ENCODE data around the gene HPRT1.
A peak's percentile ranks its signal among the peaks of the same experiment; 100 is the strongest.

HPRT1 gene

DNA sequence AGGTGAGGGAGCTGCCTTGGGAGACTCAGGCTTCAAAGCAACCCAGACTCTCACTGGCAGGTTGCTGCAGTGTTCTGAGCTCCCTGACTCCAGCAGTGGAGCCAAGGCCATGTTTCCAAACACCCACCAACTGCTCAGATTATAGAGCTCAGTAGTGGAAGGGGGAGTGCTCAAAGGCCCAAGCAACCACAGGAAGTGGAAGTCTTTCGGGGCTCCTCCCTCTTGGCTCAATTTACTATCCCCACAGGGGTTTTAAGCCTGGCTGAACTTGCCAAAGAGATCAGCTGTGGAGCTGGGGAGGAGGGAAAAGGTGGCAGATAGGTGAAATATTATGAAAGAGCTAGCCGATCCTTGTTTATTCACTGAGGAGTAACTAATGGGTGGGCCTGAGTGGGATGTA is 82.5 kb downstream of the HPRT1 start:
- FAIRE-seq: peak; percentile 55
- DNase-seq (ENCODE audit: low spot score): peak; percentile 33

DNA sequence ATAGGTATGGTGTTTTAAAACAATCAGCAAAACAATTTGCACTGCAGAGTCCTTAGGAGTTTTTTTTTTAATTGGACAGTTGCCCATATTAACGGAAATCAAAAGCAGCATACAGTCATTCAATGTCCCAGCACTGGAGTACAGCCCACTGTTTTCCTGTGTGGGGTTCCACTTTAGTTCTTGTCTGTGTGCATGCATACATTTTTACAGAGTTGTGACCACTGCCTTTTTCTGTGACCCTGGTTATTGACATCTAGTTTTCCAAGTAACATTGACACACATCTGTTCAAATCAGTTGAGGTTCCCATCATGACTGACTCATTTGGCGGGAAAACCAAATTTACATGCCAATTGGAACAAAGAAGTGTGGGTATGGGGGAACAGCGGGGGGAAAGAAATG is 83.3 kb downstream of the HPRT1 start:
- FAIRE-seq: no peak
- no peak for DNase-seq (ENCODE audit: low spot score)

DNA sequence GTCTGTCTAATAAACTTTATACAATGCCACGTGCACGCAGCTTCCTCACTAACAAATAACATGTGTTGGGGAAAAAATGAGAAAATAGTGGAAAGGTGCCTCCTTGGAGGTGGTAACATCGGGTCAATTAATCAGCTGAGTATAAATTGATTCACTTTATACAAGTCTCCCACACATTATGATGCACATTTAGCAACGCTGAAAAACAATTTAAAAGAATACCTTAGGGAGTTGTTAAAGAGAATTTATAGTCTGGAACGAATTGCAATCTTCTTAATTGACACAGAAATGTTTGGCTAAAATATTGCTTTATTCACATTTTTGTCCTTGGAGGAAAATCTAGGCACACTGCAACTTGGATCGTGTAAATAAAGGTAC is 84.2 kb downstream of the HPRT1 start:
- DNase-seq (ENCODE audit: low spot score) (no peak), FAIRE-seq (no peak)

DNA sequence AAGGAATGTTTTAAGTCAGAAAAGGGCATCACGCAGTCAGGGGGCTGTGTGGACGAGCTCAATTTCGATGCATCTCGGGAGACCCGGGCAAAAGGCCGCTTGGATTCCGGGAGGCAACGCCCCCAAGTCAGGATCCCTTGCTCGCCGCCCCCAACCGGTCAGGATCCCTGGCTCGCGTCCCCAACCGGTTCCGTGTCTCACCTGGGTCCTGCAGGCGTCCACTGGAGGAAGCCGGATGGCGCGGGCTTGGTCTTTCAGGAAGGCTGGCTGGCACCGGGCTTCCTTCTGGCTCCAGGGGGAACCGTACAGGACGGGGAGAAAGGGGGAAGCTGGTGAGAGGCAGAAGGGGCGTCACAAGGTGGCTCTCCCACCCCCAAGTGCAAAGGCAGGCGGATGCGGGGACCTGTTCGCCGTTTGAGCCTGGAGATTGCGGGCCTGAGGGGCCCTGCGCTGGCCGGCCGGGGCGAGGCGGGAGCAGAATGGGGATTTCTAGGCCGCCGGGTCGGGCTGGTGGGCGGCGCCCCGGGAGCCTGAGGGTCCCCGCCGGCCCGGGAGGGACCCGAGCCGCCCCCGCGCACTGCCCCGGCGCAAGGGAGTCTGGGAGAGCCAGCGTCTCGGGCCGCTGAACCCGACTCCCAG is 84.7 kb downstream of the HPRT1 start:
- DNase-seq (ENCODE audit: low spot score): no peak
- no peak for FAIRE-seq

DNA sequence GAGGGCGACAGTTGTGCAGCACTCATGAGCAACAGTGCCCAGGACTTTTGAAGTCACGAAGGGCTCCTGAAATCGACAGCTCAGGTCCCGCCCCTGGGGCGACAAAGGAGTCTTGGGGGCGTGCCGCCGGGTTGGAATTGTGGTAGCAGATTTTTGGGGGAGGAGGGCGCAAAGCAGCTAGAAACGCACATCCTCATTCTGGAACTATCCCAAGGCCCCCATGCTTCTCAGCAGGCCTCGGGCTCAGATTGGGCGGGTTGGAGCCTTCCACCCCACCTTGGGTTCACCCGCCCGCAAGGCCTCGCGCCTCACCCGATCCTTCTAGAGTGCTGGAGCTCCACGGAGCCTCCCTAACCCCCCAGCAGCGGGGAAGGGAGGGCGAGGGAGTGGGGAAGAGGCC is 85.5 kb downstream of the HPRT1 start:
- FAIRE-seq: no peak
- DNase-seq (ENCODE audit: low spot score): no peak

DNA sequence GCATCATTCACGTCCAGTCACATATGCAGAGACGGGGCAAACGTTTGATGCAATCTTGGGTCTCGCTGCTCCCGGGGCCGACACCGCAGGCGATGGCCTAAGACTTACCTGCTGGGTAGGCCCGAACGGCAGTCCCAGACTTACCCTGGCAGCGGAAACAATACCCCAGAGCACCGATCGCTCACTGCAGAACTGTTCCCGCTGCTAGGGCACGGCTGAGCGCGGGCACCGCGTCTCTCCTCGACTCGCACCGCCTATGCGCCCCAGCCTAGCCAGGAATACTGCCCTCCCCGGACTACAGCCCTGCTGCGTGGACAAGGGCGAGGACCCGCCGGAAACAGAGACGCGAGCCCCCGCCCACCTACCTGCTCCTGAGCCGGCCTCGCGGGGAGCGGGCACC is 86.2 kb downstream of the HPRT1 start:
- no peak for FAIRE-seq
- DNase-seq (ENCODE audit: low spot score): no peak

DNA sequence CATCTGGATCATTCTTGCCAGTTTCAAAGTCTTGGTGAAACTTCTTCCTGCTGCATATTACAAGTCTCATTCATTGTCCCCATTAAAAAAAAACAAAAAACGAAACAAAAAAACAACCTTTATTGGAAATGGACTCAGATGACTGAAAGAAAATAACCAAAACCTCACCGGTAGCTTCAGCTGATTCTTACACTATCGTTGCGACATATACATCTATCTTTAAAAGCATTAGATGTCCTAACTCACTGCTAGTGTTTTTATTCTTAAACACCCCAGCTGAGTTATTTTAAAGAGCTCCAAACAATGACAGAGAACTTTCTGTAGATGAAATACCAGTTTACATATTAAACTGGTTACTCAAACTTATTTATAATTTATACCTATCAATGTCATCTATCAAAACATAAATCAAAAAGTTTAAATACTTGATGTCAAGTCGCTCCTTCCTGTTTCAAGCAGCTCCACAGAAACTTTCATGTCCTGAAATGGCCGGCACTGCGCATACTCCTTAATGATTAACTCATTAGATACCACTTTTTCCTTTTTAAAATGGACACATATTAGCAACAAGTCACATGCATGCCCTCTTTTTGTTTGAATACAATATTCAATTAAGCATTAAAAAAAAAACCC is 87.2 kb downstream of the HPRT1 start:
- DNase-seq (ENCODE audit: low spot score) (no peak), FAIRE-seq (peak; percentile 61)

DNA sequence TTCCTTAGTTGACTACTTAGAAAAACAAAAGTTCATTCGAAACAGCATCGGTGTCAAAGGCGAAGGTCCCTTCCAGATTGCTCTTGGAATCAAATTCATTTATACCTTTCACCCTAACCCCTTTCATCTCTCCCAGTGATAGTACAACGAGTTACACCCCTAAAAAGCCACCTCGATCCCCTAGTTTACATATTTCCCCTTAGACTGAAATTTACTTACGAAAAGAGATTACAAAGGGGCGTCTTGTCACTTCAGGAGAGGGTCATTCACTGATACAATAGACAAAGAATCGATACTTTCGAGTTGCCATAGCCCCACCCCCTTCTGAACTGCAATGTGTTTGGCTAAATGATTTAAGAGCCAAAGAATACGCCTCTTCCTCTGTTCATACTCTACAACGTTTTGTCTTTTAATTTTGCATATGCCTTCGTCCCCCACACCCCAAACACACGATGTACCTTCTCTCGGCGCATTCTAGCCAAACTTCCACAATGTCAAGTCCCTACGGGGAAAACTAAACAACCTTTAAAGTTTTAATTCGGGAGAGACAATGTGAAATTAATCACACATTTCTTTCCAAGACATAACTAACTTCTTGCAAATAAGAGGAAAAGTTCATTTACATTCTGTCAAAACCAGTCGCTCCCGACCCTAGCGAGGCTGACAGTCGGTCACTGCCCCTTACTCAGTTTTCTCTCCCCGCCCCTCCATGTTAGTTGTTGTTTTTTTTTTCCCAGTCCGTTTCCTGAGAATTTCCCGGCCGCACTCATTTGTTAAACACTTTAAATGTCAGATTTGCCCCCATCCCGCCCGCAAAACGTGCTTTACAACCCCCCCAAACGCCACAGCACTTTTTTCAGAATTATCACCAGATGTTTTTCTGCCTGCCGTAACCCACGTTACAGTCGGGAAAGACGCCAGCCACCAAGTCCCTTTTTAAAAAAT is 88.6 kb downstream of the HPRT1 start:
- no peak for DNase-seq (ENCODE audit: low spot score)
- no peak for FAIRE-seq
